ENCODE data around the gene MACROD2. TPM values are rescaled to one million over a fixed set of nuclear protein-coding genes. Genes with fewer than 3 reads are reported as not detected.

Gene MACROD2
- total RNA-seq, 1 donor from 2014 or later, result 2.5 TPM

DNA sequence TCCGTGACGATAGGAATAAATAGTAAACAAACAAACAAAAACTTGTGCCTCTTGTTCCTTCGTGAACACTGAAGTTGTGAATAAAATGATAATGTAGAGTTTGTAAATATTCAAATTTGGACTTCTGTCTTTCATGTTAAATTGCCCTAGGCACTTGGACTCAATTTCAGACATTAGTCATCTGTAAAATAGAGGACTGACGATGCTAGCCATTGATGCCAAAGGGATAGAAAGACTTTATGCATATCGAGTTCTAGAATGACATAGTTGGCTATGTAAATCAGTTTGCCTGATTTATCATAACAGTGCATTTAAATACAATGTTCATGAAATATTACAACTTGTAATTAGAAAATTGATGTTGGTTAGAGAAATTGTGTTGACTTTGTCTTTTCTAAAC, 388.0 kb downstream of the MACROD2 start:
- Mint-ChIP-seq H3K36me3 (ENCODE audit: unreplicated experiment) (no peaks in the 10 kb centered on the region), H3K4me3 (ENCODE audit: unreplicated experiment) (no peak overlapping the region), H3K27ac (ENCODE audit: unreplicated experiment) (no peak overlapping the region), H3K4me1 (ENCODE audit: unreplicated experiment) (no peaks in the 10 kb centered on the region), H3K9me3 (ENCODE audit: unreplicated experiment) (peaks cover 30% of the 10 kb centered on the region), H3K27me3 (ENCODE audit: unreplicated experiment) (no peaks in the 10 kb centered on the region)
- DNase-seq (ENCODE audit: extremely low spot score, unreplicated experiment), result no peak
- TF ChIP-seq CTCF (IDR thresholded peaks at IDR 0.05), result no peak

DNA sequence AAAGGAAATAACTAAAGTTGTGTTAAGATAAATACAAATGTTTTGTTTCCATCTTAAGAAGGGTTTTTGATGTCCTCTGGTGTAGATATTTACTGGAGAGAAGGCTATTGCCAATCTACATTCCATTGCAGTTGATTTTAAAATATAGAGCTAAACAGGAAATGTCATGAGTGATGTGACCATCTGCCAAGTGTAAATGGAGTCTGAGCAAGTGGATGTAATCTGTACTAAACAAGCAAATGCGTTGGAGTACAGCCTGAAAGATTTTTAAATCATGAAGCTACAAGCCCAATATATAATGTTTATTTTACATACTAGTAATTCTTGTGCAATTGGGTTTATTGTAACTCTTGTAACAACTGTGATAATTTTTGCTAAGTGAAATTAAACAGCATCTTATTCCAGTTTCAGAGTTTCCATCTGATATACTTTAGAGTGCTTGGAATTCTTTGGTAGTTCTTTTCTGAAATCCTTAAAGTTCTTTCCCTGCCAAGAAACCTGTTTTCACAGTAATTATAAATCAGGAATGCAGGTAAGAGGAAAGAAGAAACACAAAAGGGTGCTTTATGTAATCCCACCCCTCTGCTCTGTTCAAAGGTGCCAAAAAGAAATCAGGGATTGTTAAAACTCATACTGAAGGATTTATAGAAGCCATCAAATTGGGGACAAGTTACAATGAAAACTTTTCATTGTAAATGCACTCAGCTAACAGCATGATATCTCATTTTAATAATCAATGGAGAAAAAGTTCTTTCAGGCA, 389.3 kb downstream of the MACROD2 start:
- H3K4me3 Mint-ChIP-seq (ENCODE audit: unreplicated experiment), result no peak overlapping the region
- DNase-seq (ENCODE audit: extremely low spot score, unreplicated experiment), result no peak
- no peaks in the 10 kb centered on the region for H3K36me3 Mint-ChIP-seq (ENCODE audit: unreplicated experiment)
- no peaks in the 10 kb centered on the region for H3K4me1 Mint-ChIP-seq (ENCODE audit: unreplicated experiment)
- no peak for TF ChIP-seq CTCF (IDR thresholded peaks at IDR 0.05)
- no peak overlapping the region for H3K27ac Mint-ChIP-seq (ENCODE audit: unreplicated experiment)
- H3K27me3 Mint-ChIP-seq (ENCODE audit: unreplicated experiment), result no peaks in the 10 kb centered on the region
- H3K9me3 Mint-ChIP-seq (ENCODE audit: unreplicated experiment), result peaks cover 34% of the 10 kb centered on the region

GRCh38 chr20:14385176-14385740, 389.9 kb downstream of the MACROD2 start:
- Mint-ChIP-seq H3K27me3 (ENCODE audit: unreplicated experiment) (no peaks in the 10 kb centered on the region), H3K4me1 (ENCODE audit: unreplicated experiment) (no peaks in the 10 kb centered on the region)

DNA sequence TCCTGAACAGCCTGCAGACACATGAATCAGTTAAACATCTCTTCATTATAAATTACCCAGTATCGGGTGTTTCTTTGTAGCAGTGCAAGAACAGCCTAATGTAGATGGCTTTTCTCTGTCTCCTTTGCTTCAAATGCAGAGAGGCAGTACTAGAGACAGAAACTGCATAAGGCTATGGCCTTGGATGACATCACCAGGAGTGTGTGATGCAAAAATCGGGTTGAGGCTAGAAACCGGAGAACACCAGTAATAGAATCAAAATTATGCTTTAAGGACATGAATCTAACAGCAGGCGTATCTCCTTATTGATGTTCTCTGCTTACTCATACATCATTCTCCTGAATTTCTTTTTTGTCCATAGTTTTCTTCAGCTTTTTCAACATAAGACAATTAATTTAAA, 391.4 kb downstream of the MACROD2 start:
- no peak for DNase-seq (ENCODE audit: extremely low spot score, unreplicated experiment)
- H3K4me1 Mint-ChIP-seq (ENCODE audit: unreplicated experiment), result no peaks in the 10 kb centered on the region
- H3K27me3 Mint-ChIP-seq (ENCODE audit: unreplicated experiment), result no peaks in the 10 kb centered on the region
- no peak for TF ChIP-seq CTCF (IDR thresholded peaks at IDR 0.05)
- no peaks in the 10 kb centered on the region for H3K36me3 Mint-ChIP-seq (ENCODE audit: unreplicated experiment)
- H3K4me3 Mint-ChIP-seq (ENCODE audit: unreplicated experiment), result no peak overlapping the region
- H3K27ac Mint-ChIP-seq (ENCODE audit: unreplicated experiment), result no peak overlapping the region
- peaks cover 35% of the 10 kb centered on the region for H3K9me3 Mint-ChIP-seq (ENCODE audit: unreplicated experiment)

More at GRCh38 chr20:14385176-14385740, 389.9 kb downstream of the MACROD2 start:
- Mint-ChIP-seq H3K9me3 (ENCODE audit: unreplicated experiment) (peaks cover 37% of the 10 kb centered on the region), H3K27ac (ENCODE audit: unreplicated experiment) (no peak overlapping the region), H3K4me3 (ENCODE audit: unreplicated experiment) (no peak overlapping the region), H3K36me3 (ENCODE audit: unreplicated experiment) (no peaks in the 10 kb centered on the region)
- no peak for DNase-seq (ENCODE audit: extremely low spot score, unreplicated experiment)
- no peak for TF ChIP-seq CTCF (IDR thresholded peaks at IDR 0.05)

- no peak for DNase-seq (ENCODE audit: extremely low spot score, unreplicated experiment)
- Mint-ChIP-seq H3K4me1 (ENCODE audit: unreplicated experiment) (no peaks in the 10 kb centered on the region), H3K9me3 (ENCODE audit: unreplicated experiment) (no peaks in the 10 kb centered on the region), H3K27ac (ENCODE audit: unreplicated experiment) (no peak overlapping the region), H3K4me3 (ENCODE audit: unreplicated experiment) (no peak overlapping the region), H3K36me3 (ENCODE audit: unreplicated experiment) (no peaks in the 10 kb centered on the region), H3K27me3 (ENCODE audit: unreplicated experiment) (no peaks in the 10 kb centered on the region)
- TF ChIP-seq CTCF (IDR thresholded peaks at IDR 0.05), result no peak
Measured at GRCh38 chr20:14401479-14402138, 406.3 kb downstream of the MACROD2 start.

Measured in osteocyte (in vitro differentiated cells).